Testis (tissue), 3 donors: ENCODE results near the gene CREB3L2. TPM values are rescaled to one million over a fixed set of nuclear protein-coding genes. Genes with fewer than 3 reads are reported as not detected.
"Not testable (repeated sequence)": the region's sequence is repeated elsewhere in the genome, so short reads cannot be mapped to it uniquely, and the experiment has no call there.

Experiments
- DNase-seq: peaks from one replicate; pipeline ENCODE4 v3.0.0-alpha.2; 2019
- H3K27ac ChIP-seq, 2 donors: fragments of 200-600 bp; sonication (generic); one replicate each; pipeline ENCODE4 v1.5.1; 2019
- H3K27me3 ChIP-seq: fragments of 200-600 bp; sonication (generic); one replicate; pipeline ENCODE4 v1.5.1; 2019
- H3K36me3 ChIP-seq: fragments of 200-600 bp; sonication (generic); one replicate; pipeline ENCODE4 v1.5.1; 2017; ENCODE audit warnings: low read depth; ENCODE audit errors: missing control alignments
- H3K4me1 ChIP-seq: fragments of 200-600 bp; sonication (generic); one replicate; pipeline ENCODE4 v1.5.1; 2019
- H3K4me3 ChIP-seq, 2 donors: fragments of 200-600 bp; sonication (generic); one replicate each; pipeline ENCODE4 v1.5.1; 2017 to 2019
- H3K9me3 ChIP-seq: fragments of 200-600 bp; sonication (generic); one replicate; pipeline ENCODE4 v1.5.1; 2017
- POLR2A ChIP-seq: fragments of 450-650 bp; IDR thresholded peaks from one replicate; pipeline ENCODE4 v1.6.1; 2017; ENCODE audit warnings: antibody characterized with exemption, mild to moderate bottlenecking, moderate library complexity
- WGBS, 2 donors: methylation state at CpG; one replicate each; pipeline ENCODE4 v1.1.5; 2018; 5-methylcytosine and 5-hydroxymethylcytosine counted together
- intact Hi-C: fragments of 100-400 bp; cut with DNase I; formaldehyde crosslinking; loops from one replicate; pipeline ENCODE4 v1.15.1; 2023; ENCODE audit warnings: low total_unique reads
- polyA plus RNA-seq: library from polyadenylated mRNA; stranded (reverse); fragments of 350-450 nt; fragmentation: Illumina TruSeq; extraction: RNeasy Lipid Tissue Mini Kit (QIAGEN cat#74804); gene quantifications from one replicate; pipeline ENCODE4 v1.2.3, GENCODE V29; 2014; ENCODE audit warnings: low read depth, low replicate concordance; ENCODE audit not compliant: insufficient read depth
- total RNA-seq, 2 donors: library from RNA; depleted of rRNA; stranded (reverse); fragments of >200 nt; gene quantifications; one replicate each; pipeline ENCODE4 v1.2.3, GENCODE V29; 2016
- TF ChIP-seq, protein P1 (sequence below), 3 experiments: fragments of 450-650 bp in 2 of 3; fragments of 200-600 bp in 1 of 3; sonication (generic) in 1 of 3; IDR thresholded peaks; one replicate each; pipeline ENCODE4 v1.5.1; 2016 to 2019; ENCODE audit warnings: antibody characterized with exemption in 3 of 3, mild to moderate bottlenecking in 2 of 3, moderate library complexity in 1 of 3

The CREB3L2 gene
- total and polyA plus RNA-seq, 3 donors from 2014 or later, result 22.0 to 23.9 (median 23.4) TPM

DNA sequence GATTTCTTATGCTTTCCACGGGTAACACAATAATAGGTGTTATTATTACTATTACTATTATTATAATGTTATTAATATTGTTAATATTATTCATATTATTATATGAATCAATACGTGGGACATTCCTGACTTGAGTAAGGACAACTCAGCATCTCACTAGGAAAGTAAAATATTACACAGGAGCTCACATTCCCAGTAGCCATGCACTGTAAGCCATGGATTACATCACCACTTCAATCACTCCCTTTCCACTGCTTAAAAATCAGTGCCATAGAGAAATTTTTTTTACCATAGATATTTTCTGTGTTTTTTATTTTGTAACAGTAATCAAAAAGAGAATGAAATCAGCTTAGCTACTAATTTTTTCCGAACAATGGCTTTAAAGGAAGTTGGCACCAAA is 86.6 kb downstream of the CREB3L2 start:
- TF ChIP-seq POLR2A, result no peak
- TF ChIP-seq, protein P1, sequence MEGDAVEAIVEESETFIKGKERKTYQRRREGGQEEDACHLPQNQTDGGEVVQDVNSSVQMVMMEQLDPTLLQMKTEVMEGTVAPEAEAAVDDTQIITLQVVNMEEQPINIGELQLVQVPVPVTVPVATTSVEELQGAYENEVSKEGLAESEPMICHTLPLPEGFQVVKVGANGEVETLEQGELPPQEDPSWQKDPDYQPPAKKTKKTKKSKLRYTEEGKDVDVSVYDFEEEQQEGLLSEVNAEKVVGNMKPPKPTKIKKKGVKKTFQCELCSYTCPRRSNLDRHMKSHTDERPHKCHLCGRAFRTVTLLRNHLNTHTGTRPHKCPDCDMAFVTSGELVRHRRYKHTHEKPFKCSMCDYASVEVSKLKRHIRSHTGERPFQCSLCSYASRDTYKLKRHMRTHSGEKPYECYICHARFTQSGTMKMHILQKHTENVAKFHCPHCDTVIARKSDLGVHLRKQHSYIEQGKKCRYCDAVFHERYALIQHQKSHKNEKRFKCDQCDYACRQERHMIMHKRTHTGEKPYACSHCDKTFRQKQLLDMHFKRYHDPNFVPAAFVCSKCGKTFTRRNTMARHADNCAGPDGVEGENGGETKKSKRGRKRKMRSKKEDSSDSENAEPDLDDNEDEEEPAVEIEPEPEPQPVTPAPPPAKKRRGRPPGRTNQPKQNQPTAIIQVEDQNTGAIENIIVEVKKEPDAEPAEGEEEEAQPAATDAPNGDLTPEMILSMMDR (IDR thresholded peaks at IDR 0.05), result no peak
- no peak for DNase-seq
- no peaks in the 10 kb centered on the region for H3K27me3 ChIP-seq
- no peaks in the 10 kb centered on the region for H3K36me3 ChIP-seq
- H3K4me3 ChIP-seq, result no peak overlapping the region
- H3K4me1 ChIP-seq, result no peaks in the 10 kb centered on the region
- no peak overlapping the region for H3K27ac ChIP-seq
- no peaks in the 10 kb centered on the region for H3K9me3 ChIP-seq
- WGBS, 2 donors, result 88 to 91% methylated on average over 3 of the region's 3 CpGs
- intact Hi-C loops, result no loop called here

DNA sequence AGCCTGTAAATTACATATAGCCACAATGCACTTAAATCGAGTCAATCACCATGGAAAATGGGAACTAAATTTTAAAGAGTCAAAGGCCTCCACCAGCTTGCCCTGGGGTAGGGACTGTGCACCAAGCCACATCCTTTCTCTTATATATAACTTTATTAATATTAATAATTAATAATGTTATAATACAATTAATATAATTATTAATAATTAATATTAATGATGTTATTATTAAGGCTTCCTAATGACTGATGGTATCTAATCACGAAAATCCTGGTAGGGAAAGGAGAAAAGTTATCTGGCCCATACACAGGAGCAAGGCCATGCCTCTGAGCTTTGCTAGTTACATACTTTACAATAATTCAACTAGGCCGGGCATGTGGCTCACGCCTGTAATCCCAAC is 87.9 kb downstream of the CREB3L2 start:
- Histone ChIP-seq H3K9me3 (no peaks in the 10 kb centered on the region), H3K4me1 (no peaks in the 10 kb centered on the region), H3K36me3 (no peaks in the 10 kb centered on the region), H3K4me3 (no peak overlapping the region), H3K27me3 (no peaks in the 10 kb centered on the region), H3K27ac (no peak overlapping the region)
- no peak for DNase-seq
- 81 to 88% methylated on average over 4 of the region's 4 CpGs for WGBS, 2 donors
- intact Hi-C loops, result no loop called here
- no peak for TF ChIP-seq POLR2A
- TF ChIP-seq, protein P1 (IDR thresholded peaks at IDR 0.05), result no peak

DNA sequence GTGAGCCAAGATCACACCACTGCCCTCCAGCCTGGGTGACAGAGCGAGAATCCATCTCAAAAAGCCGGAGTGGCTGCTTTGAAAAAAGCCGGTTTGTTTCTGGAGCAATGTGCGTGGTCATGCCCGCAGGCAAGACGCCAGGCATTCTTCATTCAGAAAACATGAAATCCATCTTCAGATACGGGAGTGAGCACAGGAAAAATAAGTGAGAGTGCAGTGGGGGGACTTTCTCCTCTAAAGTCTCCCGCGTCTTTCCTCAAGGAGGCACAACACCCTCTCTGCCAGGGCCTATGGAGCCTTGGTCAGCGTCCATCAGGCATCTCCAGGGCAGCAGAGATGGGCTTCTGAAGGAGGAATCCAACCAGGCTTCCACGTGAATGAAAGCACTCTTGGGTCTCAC is 92.8 kb downstream of the CREB3L2 start:
- DNase-seq, result no peak
- Histone ChIP-seq H3K36me3 (no peaks in the 10 kb centered on the region), H3K4me3 (no peak overlapping the region), H3K27ac (no peak overlapping the region), H3K27me3 (no peaks in the 10 kb centered on the region), H3K4me1 (no peaks in the 10 kb centered on the region), H3K9me3 (no peaks in the 10 kb centered on the region)
- intact Hi-C loops, result no loop called here
- TF ChIP-seq, protein P1 (IDR thresholded peaks at IDR 0.05), result no peak
- no peak for TF ChIP-seq POLR2A
- WGBS, 2 donors, result 76 to 93% methylated on average over 11 of the region's 11 CpGs

DNA sequence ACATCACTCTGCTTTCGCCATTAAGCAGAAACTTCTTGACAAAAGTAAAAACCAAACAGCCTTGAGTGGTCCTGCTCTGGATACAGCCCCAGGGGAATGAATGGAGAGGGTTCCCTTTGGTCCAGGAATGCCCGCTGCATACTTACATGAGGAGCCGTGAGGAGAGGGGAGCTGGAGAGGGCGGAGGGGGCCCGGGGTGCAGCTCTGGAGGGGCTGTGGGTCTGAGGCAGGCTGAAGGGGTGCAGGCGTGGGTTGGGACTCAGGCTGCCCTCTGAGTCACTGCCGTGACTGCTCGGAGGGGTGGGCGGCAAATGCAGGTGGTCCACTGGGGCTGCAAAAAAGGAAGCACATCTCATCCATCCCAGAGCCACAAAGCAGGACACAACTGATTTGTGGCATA is 93.8 kb downstream of the CREB3L2 start:
- DNase-seq, result no peak
- Histone ChIP-seq H3K27ac (no peak overlapping the region), H3K36me3 (no peaks in the 10 kb centered on the region), H3K9me3 (no peaks in the 10 kb centered on the region), H3K27me3 (no peaks in the 10 kb centered on the region), H3K4me3 (no peak overlapping the region), H3K4me1 (peaks cover 3% of the 10 kb centered on the region)
- intact Hi-C loops, result no loop called here
- WGBS, 2 donors, result 89 to 94% methylated on average over 9 of the region's 9 CpGs
- TF ChIP-seq, protein P1 (IDR thresholded peaks at IDR 0.05), result no peak
- no peak for TF ChIP-seq POLR2A

DNA sequence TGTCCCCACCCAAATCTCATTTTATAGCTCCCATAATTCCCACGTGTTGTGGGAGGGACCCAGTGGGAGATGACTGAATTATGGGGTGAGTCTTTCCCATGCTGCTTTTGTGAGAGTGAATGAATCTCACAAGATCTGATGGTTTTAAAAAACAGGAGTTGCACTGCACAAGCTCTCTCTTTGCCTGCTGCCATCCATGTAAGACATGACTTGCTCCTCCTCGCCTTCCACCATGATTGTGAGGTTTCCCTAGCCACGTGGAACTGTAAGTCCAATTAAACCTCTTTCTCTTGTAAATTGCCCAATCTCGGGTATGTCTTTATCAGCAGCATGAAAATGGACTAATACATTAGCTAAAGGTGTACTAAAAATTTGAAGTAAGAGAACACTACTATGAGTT is 95.2 kb downstream of the CREB3L2 start:
- H3K27ac ChIP-seq, DNase-seq, H3K9me3 ChIP-seq, H3K27me3 ChIP-seq, H3K4me3 ChIP-seq, H3K36me3 ChIP-seq, H3K4me1 ChIP-seq, intact Hi-C loops: not testable (repeated sequence)
- 93 to 96% methylated on average over 4 of the region's 4 CpGs for WGBS, 2 donors
